Astrocyte of the spinal cord (primary cell): ENCODE data around the gene BCL7C.

ENCODE experiments used
- DNase-seq: peaks from one replicate; pipeline ENCODE4 v3.0.0; 2011; ENCODE audit warnings: low read depth, low spot score
- H3K4me3 ChIP-seq: 2 replicates; pipeline ENCODE4 v1.5.1; 2011; ENCODE audit warnings: low read depth, mild to moderate bottlenecking, low read length, moderate library complexity
- CTCF ChIP-seq: IDR thresholded peaks from 2 replicates; pipeline ENCODE4 v1.5.1; 2012; ENCODE audit warnings: low read depth, mild to moderate bottlenecking, low read length, inconsistent platforms
- in situ Hi-C: cut with HindIII; loops from 2 replicates; pipeline ENCODE4 v1.10.0; 2017; ENCODE audit warnings: low sequenced_read_pairs

Gene BCL7C

GRCh38 chr16:30882429-30883310 lies 11.2 kb downstream of the BCL7C start:
- in situ Hi-C loops = loop anchor here (25.0 kb wide), 1 partner anchor 95 kb away; the partner anchor contains the start of gene ZNF629
- no peak for TF ChIP-seq CTCF
- DNase-seq = no peak
- no peak overlapping the region for H3K4me3 ChIP-seq

GRCh38 chr16:30876867-30877266 lies 17.0 kb downstream of the BCL7C start:
- no peak for TF ChIP-seq CTCF
- no peak for DNase-seq
- in situ Hi-C loops = loop anchor here (25.0 kb wide), 1 partner anchor 90 kb away; the partner anchor contains the start of gene ZNF629
- H3K4me3 ChIP-seq = no peak overlapping the region

GRCh38 chr16:30875871-30876801 lies 17.7 kb downstream of the BCL7C start:
- in situ Hi-C loops = loop anchor here (25.0 kb wide), 1 partner anchor 89 kb away; the partner anchor contains the start of gene ZNF629
- TF ChIP-seq CTCF = no peak
- DNase-seq = no peak
- peak overlapping the region; percentile 89 for H3K4me3 ChIP-seq

GRCh38 chr16:30874821-30875717 lies 18.8 kb downstream of the BCL7C start:
- DNase-seq = peak; percentile 93
- no peak for TF ChIP-seq CTCF
- in situ Hi-C loops = loop anchor here (25.0 kb wide), 1 partner anchor 88 kb away; the partner anchor contains the start of gene ZNF629
- H3K4me3 ChIP-seq = peak overlapping the region; percentile 89

GRCh38 chr16:30874244-30874820 lies 19.5 kb downstream of the BCL7C start:
- no peak for TF ChIP-seq CTCF
- peak overlapping the region; percentile 89 for H3K4me3 ChIP-seq
- no peak for DNase-seq
- in situ Hi-C loops = no loop called here
